ENCODE data around the gene SFI1. TPM values are rescaled to one million over a fixed set of nuclear protein-coding genes. Genes with fewer than 3 reads are reported as not detected.
A peak's percentile ranks its signal among the peaks of the same experiment; 100 is the strongest.

Gene SFI1
- total RNA-seq, 1 donor from 2014 or later: 50.3 TPM

- Mint-ChIP-seq H3K27me3 (no peaks in the 10 kb centered on the region), H3K4me1 (ENCODE audit: unreplicated experiment) (no peaks in the 10 kb centered on the region), H3K36me3 (peaks cover 10% of the 10 kb centered on the region), H3K27ac (peak overlapping the region; percentile 70), H3K9me3 (no peaks in the 10 kb centered on the region), H3K4me3 (no peak overlapping the region)
- TF ChIP-seq CTCF (conservative IDR thresholded peaks at IDR 0.05): peak; percentile 59
- DNase-seq (ENCODE audit: extremely low spot score, unreplicated experiment): no peak
These were observed 44.4 kb upstream of the SFI1 start for GRCh38 chr22:31451709-31452571.

GRCh38 chr22:31461699-31462098 is 34.6 kb upstream of the SFI1 start:
- Mint-ChIP-seq H3K27ac (no peak overlapping the region), H3K4me3 (no peak overlapping the region), H3K36me3 (peaks cover 32% of the 10 kb centered on the region), H3K9me3 (no peaks in the 10 kb centered on the region), H3K4me1 (ENCODE audit: unreplicated experiment) (no peaks in the 10 kb centered on the region), H3K27me3 (no peaks in the 10 kb centered on the region)
- DNase-seq (ENCODE audit: extremely low spot score, unreplicated experiment): no peak
- TF ChIP-seq CTCF (conservative IDR thresholded peaks at IDR 0.05): no peak

GRCh38 chr22:31465307-31465706 is 31.0 kb upstream of the SFI1 start:
- no peak for TF ChIP-seq CTCF (conservative IDR thresholded peaks at IDR 0.05)
- Mint-ChIP-seq H3K36me3 (peaks cover 27% of the 10 kb centered on the region), H3K4me3 (no peak overlapping the region), H3K4me1 (ENCODE audit: unreplicated experiment) (no peaks in the 10 kb centered on the region), H3K27me3 (no peaks in the 10 kb centered on the region), H3K9me3 (no peaks in the 10 kb centered on the region), H3K27ac (no peak overlapping the region)
- DNase-seq (ENCODE audit: extremely low spot score, unreplicated experiment): no peak

- H3K9me3 Mint-ChIP-seq: no peaks in the 10 kb centered on the region
- H3K27ac Mint-ChIP-seq: no peak overlapping the region
- H3K27me3 Mint-ChIP-seq: no peaks in the 10 kb centered on the region
- DNase-seq (ENCODE audit: extremely low spot score, unreplicated experiment): no peak
- peaks cover 17% of the 10 kb centered on the region for H3K36me3 Mint-ChIP-seq
- no peaks in the 10 kb centered on the region for H3K4me1 Mint-ChIP-seq (ENCODE audit: unreplicated experiment)
- no peak for TF ChIP-seq CTCF (conservative IDR thresholded peaks at IDR 0.05)
- H3K4me3 Mint-ChIP-seq: no peak overlapping the region
These were observed 21.6 kb upstream of the SFI1 start for GRCh38 chr22:31474743-31475142.

- H3K27ac Mint-ChIP-seq: no peak overlapping the region
- H3K9me3 Mint-ChIP-seq: no peaks in the 10 kb centered on the region
- no peak for TF ChIP-seq CTCF (conservative IDR thresholded peaks at IDR 0.05)
- DNase-seq (ENCODE audit: extremely low spot score, unreplicated experiment): no peak
- H3K4me1 Mint-ChIP-seq (ENCODE audit: unreplicated experiment): no peaks in the 10 kb centered on the region
- peaks cover 17% of the 10 kb centered on the region for H3K36me3 Mint-ChIP-seq
- H3K4me3 Mint-ChIP-seq: no peak overlapping the region
- no peaks in the 10 kb centered on the region for H3K27me3 Mint-ChIP-seq
These were observed 20.5 kb upstream of the SFI1 start for GRCh38 chr22:31475800-31476199.
